Measurements from ENCODE around the gene LZTS2.
"Not testable (repeated sequence)": the region's sequence is repeated elsewhere in the genome, so short reads cannot be mapped to it uniquely, and the experiment has no call there.

The LZTS2 gene, protein sequence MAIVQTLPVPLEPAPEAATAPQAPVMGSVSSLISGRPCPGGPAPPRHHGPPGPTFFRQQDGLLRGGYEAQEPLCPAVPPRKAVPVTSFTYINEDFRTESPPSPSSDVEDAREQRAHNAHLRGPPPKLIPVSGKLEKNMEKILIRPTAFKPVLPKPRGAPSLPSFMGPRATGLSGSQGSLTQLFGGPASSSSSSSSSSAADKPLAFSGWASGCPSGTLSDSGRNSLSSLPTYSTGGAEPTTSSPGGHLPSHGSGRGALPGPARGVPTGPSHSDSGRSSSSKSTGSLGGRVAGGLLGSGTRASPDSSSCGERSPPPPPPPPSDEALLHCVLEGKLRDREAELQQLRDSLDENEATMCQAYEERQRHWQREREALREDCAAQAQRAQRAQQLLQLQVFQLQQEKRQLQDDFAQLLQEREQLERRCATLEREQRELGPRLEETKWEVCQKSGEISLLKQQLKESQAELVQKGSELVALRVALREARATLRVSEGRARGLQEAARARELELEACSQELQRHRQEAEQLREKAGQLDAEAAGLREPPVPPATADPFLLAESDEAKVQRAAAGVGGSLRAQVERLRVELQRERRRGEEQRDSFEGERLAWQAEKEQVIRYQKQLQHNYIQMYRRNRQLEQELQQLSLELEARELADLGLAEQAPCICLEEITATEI

DNA sequence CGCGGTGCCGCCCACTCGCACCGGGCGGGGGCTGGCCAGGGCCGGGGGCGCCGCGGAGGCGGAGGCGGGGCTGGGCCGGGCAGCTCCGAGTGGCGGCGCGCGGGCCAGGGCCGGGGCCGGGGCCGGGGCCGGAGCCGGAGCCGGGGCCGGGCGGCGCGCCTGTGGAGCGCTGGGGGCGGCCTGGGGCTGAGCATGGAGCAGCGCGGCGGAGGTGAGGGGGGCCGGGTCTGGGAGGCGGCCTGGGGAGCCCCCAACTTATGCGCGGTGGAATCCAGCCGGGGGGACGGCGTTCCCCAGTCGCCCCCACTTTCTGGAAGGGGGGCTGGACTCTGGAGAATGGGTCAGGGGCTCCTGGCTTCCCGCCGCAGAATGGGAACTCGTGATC lies at the start of gene LZTS2:
LZTS2 (plus strand) TSS at position 67 of the 385 bp plus-strand sequence. CDS start 2,731 bp downstream, outside the sequence.
- DNase-seq (ENCODE audit: low read depth, low spot score) = no peak

DNA sequence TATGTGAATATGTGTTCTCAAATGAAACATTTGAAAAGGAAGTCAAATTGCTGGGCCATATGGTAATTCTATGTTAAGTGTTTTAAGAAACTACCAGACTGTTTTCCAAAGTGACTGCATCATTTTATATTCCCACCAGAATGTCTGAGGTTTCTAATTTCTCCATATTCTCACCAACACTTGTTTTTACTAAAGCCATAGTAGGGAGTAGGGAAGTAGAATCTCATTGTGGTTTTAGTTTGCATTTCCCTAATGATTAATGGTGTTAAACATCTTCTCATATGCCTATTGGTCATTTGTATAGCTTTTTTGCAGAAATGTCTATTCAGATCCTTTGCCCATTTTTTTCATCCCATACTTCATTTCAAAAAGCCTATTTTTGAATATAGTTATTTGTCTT lies 39.4 kb upstream of the LZTS2 start:
- DNase-seq (ENCODE audit: low read depth, low spot score) = no peak

DNA sequence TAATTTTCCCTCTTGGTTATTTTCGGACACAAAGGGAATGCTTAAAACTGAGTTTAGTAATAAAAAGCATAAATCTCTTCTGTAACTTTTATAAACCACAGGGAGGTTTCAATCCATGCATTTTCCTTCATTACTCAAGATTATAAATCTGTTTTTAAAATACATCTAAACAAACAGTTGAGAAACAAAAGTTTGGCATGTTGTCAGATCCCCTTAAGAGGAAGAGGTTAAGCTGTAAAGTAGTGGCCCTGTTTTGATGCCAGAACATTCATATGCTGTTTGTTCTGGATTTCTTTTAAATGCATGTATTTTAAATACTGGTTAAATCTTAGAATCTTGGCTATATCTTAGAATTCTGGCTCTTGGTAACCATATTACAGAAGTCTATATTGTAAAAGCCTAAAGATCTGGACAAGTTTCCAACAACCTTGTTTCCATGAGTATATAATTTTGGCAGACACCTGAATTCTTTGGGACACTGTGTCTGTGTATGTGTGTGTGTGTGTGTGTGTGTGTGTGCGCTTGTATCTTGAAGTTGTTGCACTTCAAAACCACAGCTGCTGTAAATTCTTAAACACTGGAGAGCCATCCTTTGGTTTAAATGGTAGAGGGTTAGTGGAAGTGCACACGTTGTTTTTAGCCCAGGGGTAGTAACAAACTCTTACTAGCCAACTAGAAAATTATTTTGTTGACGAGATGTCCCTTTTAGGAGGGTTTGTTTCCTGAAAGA lies 37.1 kb upstream of the LZTS2 start:
- DNase-seq (ENCODE audit: low read depth, low spot score) = no peak

DNA sequence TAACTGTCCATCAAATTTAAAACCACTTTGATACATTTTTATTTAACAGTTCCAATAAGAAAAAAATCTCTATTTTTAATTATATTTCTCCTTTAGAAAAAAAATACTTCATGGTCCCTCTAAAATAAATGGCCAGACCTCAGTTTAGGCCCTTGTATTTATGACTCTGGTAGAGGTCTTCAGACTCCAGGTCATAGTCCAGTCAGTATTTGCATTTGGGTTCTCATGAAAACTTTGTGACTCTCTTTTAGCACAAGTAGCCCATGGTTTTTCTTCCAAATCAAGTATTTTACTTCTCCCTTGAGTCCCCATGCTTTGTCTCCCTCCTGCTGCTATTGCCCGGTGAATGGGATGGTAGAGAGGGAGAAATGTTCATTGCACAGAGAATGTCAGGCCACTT lies 35.8 kb upstream of the LZTS2 start:
- no peak for DNase-seq (ENCODE audit: low read depth, low spot score)

DNA sequence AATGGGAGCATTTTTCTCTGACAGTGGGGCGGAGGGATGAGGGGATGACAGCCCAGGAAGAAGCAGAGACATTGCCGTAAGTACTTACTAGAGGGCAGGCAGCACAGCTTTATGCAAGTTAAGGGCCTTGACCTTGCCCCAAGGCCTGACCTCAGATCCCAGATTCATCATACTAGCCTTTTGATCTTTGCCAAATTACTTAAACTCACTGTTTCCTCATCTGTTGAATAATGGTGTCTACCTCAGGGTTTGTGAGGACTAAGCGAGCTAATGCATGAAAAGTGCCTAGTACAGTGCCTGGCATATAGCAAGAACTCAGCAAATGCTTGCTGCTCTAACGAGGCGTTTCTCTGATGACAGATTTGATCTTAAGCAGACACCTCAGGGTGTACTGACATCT lies 33.8 kb upstream of the LZTS2 start:
- DNase-seq (ENCODE audit: low read depth, low spot score) = no peak

DNA sequence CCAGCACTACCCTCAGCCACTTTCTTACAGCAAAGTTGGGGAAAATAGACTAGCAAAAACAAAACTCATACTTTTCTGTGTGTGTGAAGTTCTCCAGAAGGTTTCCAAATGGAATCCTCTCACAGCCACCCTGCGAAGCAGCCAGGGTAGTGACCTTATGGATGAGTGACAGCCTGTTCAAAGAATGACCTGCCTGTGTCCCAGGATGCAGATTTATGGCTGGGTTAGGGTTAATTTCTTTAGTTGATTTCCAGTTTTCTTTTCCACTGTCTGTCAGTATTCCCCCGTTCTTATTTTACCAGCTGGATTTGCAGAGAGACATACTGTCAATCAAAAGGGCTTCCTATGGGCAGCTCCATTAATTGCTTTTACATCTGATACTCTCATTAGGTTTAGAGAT lies 32.7 kb upstream of the LZTS2 start:
- no peak for DNase-seq (ENCODE audit: low read depth, low spot score)

DNA sequence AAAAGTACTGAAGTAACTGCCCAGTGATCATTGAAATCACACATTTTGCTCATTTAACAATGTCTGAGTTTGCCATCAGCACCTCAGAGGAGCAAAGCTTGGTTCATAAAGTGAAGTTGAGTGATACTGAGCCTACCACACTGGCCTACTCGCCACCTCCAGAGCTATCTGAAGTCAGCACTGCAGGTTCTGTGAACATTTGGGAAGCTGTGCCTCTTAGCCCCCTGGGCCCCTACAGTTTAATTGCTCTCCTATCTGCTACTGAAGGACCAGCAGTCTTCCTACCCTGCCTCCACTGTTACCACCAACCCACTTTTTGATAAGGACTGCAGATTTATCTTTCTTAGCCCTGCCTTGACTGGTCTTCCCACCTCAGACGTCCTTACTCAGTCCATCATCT lies 32.3 kb upstream of the LZTS2 start:
- DNase-seq (ENCODE audit: low read depth, low spot score) = no peak

DNA sequence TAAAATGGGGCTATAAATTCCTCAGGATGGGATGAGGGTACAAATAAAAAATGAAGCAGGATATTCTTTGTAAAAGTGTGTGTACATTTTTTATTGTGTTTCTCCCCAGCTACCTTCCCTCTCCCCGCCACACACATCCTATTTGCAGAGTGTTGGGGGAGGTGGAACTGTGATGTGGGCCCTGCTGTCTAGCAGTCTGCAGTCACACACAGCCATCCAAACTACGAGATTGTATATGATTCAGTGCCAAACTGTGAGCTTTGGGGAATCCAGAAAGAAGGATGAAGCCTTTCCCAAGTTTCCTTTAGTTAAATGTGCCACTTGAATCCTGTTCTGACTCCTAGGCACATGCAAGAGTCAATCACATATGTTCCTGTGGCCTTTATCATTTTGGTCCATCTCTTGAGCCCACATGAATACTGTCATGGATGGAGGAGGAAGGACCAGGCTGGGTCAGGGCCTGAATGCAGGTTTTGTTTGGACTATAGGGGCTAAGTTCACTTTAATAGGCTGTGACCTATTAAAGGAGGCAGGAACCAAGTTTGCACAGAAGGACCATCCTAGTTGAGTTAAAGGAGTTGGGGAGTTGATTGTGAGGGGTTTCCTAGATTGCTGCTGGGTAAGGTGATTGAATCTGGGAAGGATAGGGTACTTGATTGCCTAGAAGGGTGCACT lies 31.4 kb upstream of the LZTS2 start:
- no peak for DNase-seq (ENCODE audit: low read depth, low spot score)

DNA sequence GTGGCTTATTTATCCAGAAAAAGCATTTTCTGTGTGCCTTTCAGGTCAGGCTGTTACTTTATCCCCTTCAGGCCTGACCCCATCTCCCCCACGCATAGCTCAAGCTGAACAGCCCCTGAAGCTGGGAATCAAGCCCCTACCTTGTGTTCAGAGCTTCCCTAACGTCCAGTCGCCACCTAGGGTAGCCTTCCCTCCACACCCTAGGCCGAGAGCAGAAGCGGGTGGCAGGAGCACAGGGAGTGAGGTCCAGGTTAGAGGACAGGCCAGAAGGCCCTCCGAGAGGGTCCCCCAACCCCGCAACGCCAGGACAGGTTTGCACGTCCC lies 30.8 kb upstream of the LZTS2 start:
- DNase-seq (ENCODE audit: low read depth, low spot score) = no peak

DNA sequence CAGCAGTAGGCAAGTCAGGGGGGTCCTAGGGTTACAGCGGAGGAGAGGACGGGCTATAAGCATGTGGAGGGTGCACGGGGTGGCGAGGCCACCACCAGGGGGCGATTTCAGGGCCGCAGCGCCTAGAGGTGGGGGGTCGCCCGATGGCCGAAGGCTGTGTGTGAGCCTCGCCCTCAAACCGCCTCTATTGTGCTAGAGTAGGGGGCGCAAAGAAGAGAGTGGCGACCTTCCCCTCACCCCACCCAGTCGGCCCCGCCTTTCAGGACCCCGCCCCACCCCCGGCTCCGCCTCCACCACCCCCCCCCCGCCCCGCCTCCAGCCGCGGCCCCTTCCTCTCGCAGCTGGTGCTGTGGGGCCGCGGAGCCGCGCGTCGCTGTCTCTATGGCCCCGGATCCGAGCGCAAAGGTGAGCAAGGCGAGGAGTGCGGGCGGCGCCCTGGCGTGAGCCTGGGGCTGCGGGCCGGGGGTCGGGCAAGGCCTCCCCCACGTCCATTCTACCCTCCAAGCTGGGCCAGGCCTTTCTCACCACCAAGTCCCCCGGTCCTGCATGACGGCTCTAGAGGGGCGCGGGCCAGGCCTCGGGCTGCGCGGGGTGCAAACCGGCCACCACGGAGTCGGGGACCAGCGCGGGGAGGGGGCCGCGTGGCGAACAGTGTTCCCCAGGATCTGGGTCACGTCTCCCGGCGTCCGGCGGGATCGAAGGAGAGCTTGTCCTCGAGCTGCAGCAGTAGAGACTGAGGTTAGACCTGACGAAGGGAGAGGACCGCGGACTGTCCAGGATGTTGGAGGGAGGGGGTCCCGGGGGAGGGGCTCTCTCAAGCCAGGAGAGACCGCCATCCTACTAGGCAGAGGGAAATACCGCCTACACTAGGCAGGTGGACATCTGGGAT lies 30.2 kb upstream of the LZTS2 start, which contains the start of gene SEMA4G:
SEMA4G (plus strand) TSS at position 318 of the 889 bp plus-strand sequence. CDS start 3,409 bp downstream, outside the sequence.
- DNase-seq (ENCODE audit: low read depth, low spot score) = no peak

DNA sequence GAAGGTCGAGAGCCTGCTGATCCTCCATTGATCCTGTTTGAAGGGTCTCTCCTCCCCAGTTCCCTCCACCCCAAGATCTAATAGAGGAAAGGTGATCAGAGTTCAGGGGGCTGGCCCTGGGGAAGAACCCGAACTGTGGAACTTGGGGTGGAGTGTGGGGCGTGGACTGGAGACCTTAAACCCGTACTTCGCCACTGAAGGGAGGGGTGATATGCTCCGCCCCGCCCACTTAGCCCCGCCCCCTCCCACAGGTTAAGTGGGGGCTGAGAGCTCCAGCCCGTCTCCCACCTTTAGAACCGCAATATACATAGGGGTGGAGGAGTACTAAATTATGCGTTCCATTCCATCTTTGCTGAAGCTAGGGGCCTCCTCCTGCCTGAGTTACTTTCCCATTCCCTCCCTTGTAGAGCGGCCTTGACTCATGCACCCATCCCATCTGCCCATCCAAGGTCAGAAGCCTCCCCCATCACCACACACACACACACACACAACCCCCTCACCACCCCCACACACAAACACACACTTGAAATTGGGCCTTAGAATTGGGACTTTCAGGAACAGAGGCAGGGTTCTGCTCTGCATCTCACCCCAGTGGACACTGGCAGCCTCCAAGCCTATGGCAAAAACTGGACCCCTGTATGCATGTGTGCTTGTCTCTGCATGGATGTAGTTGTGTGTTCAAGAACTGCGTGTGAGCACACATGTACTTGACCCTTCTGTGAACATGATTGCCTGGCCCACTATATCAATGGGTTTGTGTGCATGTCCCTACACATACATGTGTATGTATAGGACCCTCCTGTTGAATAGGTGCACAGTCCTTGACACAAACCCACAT lies 29.3 kb upstream of the LZTS2 start:
- no peak for DNase-seq (ENCODE audit: low read depth, low spot score)

DNA sequence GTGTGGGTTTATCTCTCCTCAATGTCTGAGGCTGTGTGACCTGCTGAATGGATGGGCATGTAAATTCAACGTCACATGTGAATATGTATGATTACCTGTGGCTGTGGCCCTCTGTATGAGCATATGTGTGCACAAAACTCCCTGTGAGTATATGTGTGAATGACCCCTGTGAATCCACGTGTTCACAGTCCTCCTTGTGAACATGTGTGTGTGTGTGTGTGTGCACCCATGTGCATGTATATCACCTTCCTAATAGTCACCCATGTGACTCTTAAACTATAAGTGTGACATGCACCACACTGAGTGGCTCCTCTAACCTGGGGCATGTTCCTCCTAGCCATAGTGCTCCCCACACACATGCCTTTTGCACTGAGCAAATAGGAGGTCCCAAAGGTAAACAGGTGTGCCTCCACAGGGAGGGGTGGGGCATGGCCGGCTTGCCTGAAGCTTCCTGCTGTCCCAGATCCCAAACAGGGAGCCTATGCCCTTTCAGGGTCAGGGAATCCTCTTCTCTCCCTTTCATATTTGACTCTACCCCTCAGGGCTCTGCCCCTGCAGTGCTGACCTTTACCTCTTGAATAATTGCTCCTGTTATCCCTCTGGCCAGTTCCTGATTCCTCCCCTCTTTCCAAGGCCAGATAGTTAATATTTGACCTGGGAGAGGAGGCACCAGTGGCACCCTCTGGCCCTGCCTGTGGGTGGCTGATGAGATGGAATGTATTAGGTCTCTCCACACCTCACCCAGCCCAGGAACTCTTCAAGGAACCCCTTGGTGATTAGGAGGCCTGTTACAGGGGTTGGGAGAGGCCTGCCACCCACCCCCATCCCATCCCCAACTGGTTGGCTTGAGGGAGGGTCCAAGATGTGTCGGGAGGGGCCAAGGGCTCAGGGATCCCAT lies 28.4 kb upstream of the LZTS2 start:
- no peak for DNase-seq (ENCODE audit: low read depth, low spot score)

DNA sequence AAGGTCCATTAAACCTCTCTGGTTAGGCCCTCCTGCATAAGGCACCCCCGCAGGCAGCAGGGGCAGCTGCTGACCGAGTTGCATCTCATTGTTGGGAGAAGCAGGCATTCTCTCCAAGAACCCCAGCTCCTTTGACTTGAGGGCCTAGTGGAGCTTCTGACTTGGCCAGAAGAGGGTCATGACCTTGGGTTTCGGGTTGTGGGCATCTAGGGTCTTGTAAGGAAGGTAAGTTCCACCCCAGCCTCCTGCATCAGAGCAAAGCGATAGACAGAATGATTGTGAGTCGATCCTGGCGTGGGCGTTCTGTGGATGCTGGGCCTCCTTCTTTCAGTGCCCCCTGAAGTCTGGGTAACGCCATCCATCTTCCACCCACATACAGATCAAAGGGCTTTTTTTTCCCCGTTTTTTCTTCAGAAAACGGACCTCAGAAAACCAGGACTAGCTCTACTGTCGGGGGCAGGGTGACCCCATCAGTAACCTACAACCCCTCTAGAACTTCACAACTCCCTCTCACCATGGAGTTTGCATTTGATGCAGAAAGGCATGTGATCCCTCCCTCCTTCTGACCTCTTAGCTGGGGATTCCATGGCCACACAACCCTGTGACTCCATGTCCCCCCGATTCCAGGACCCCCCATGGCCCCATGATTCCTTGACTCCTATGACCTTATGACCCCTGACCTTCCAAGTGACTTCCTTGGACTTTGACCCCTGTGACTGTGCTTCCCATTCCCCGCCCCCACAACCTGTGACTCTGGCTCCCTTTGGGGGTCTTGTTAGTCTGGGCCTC lies 27.3 kb upstream of the LZTS2 start:
- DNase-seq (ENCODE audit: low read depth, low spot score) = no peak

DNA sequence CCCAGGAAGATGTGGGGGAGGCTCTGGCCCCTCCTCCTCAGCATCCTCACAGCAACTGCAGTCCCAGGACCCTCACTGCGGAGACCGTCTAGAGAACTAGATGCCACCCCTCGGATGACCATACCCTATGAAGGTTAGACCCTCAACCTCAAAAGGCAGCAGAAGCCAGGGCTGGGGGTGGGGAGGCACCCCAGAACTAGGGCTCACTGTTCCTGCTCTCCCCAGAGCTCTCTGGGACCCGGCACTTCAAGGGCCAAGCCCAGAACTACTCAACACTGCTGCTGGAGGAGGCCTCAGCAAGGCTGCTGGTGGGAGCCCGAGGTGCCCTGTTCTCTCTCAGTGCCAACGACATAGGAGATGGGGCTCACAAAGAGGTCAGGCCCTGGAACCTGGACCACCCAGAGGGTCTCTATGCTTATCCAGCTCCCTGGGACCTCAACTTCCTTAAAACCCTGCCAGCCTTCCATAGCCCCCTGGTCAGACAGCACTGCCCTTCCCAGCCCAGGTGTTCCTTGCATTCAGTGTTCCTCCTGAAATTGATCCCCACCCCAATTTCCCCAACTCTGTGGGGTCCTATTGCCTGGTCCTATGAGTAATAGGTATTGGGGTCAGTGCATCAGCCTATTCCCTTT lies 26.6 kb upstream of the LZTS2 start:
- no peak for DNase-seq (ENCODE audit: low read depth, low spot score)

DNA sequence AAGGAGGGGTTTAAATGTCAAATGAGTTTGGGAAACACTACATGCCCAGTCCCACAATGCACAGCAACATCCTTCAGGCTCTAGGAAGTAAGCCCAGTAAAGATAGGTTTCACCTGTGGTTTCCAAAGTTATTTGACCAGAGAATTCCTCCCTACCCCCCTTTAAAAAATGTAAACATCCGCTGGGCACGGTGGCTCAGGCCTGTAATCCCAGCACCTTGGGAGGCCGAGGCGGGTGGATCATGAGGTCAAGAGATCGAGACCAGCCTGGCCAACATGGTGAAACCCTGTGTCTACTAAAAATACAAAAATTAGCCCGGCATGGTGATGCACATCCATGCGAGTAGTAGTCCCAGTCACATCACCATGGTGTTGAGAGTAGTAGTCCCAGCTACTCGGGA lies 24.2 kb upstream of the LZTS2 start:
- DNase-seq (ENCODE audit: low read depth, low spot score) = not testable (repeated sequence)

DNA sequence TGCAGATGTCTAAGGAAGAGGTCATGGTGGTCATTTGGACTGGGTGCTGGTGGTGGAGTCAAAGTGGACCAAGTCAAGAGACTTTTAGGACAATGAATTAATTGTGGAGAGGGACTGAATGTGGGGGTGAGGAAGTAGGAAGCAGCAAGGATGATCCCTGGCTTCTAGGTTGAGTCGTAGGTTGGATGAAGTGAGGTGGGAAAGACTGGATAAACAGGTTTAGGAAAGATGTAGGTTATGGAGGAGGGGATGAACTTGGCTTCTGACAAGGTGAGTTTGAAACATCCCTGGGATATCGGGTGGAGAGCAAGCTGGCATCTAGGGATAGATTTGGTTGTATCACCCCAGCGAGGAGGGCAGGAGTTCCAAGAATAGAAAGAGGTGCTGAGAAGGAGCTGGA lies 22.7 kb upstream of the LZTS2 start:
- no peak for DNase-seq (ENCODE audit: low read depth, low spot score)

DNA sequence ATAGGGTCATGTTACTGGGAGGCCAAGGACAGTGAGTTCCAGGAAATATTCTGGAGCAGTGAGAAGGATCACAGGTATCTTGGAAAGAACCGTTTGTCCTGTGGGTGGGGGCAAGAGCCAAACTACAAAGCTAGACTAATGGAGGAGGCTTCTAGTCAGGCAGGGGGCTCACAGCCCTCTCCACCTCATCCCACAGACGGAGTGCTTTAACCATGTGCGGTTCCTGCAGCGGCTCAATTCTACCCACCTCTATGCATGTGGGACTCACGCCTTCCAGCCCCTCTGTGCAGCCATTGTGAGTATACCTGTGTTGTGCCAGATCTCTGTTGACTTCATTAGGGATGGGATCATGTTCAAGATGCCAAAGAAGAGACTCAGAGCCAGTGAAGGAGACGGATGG lies 22.2 kb upstream of the LZTS2 start:
- no peak for DNase-seq (ENCODE audit: low read depth, low spot score)
